ENCODE measurements around the gene SURF4. TPM values are rescaled to one million over a fixed set of nuclear protein-coding genes. Genes with fewer than 3 reads are reported as not detected.

SURF4 gene
- polyA plus RNA-seq, 4 donors: 84.1 to 285 (median 170) TPM

DNA sequence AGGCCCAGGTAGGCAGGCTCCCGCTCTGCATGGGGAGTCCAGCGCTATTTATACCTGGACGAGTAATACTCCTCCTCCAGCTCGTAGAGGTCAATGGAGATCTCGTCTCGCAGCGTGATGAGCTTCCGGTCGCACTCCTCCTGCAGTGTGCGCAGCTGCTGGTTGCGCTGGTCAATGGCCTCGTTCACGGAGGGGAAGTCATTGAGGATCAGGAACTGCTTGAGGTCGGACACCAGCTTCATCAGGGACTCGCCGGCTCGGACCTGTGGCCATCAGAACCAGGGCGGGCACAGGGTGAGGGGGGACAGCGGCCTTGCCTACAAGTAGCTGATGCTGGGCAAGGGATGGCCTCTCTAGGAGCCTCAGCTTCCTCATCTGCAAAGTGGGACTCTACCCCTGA is 31.8 kb downstream of the SURF4 start:
- Histone ChIP-seq H3K4me1 (ENCODE audit: control insufficient read depth in 3 of 3, insufficient read depth in 2 of 3, low read depth in 1 of 3, low read length in 2 of 3) (peaks cover 0 to 10% (median 6%) of the 10 kb centered on the region in 3 donors), H3K27ac (ENCODE audit: low read depth in 1 of 3, low read length in 2 of 3) (no peak overlapping the region), H3K36me3 (ENCODE audit: control insufficient read depth in 3 of 3, insufficient read depth in 2 of 3, low read depth in 1 of 3, low read length in 3 of 3) (peaks cover 2 to 77% (median 6%) of the 10 kb centered on the region in 3 donors), H3K27me3 (ENCODE audit: control insufficient read depth in 3 of 3, insufficient read depth in 3 of 3, low read length in 3 of 3) (no peaks in the 10 kb centered on the region), H3K4me3 (ENCODE audit: low read depth in 1 of 3, low read length in 3 of 3) (no peak overlapping the region), H3K9me3 (ENCODE audit: control insufficient read depth in 2 of 2, insufficient read depth in 1 of 2, low read depth in 1 of 2, low read length in 1 of 2) (no peaks in the 10 kb centered on the region)
- no peak for FAIRE-seq
- DNase-seq: no peak
- 95 to 96% (median 95%) methylated on average over 19 of the region's 19 CpGs for WGBS, 3 donors

GRCh38 chr9:133342570-133342969 is 33.3 kb downstream of the SURF4 start:
- Histone ChIP-seq H3K27me3 (ENCODE audit: control insufficient read depth in 3 of 3, insufficient read depth in 3 of 3, low read length in 3 of 3) (no peaks in the 10 kb centered on the region), H3K36me3 (ENCODE audit: control insufficient read depth in 3 of 3, insufficient read depth in 2 of 3, low read depth in 1 of 3, low read length in 3 of 3) (peaks cover 4 to 78% (median 6%) of the 10 kb centered on the region in 3 donors), H3K9me3 (ENCODE audit: control insufficient read depth in 2 of 2, insufficient read depth in 1 of 2, low read depth in 1 of 2, low read length in 1 of 2) (no peaks in the 10 kb centered on the region), H3K4me3 (ENCODE audit: low read depth in 1 of 3, low read length in 3 of 3) (no peak overlapping the region), H3K4me1 (ENCODE audit: control insufficient read depth in 3 of 3, insufficient read depth in 2 of 3, low read depth in 1 of 3, low read length in 2 of 3) (peaks cover 0 to 8% (median 6%) of the 10 kb centered on the region in 3 donors), H3K27ac (ENCODE audit: low read depth in 1 of 3, low read length in 2 of 3) (no peak overlapping the region)
- 85 to 86% (median 86%) methylated on average over 11 of the region's 11 CpGs for WGBS, 3 donors
- FAIRE-seq (no peak), DNase-seq (no peak)

DNA sequence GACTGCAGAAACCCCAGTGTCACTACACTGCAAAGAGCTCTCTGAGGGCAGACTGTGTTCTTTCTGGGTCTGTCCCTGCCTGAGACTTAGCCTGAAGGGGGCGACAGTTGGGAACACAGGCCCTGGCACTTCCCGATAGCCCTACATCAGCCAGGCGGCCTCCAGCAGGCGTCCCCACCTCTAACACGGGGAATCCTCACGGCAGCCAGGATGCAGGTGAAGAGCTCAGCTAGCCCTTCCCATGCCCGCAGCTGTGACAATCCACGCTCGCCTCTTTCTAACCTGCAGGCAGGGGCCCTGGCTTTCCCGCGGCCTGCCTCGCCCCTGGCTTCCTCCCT is 33.8 kb downstream of the SURF4 start:
- no peak overlapping the region for H3K27ac ChIP-seq (ENCODE audit: low read depth in 1 of 3, low read length in 2 of 3)
- DNase-seq: no peak
- H3K36me3 ChIP-seq (ENCODE audit: control insufficient read depth in 3 of 3, insufficient read depth in 2 of 3, low read depth in 1 of 3, low read length in 3 of 3): peaks cover 4 to 78% (median 6%) of the 10 kb centered on the region in 3 donors
- H3K27me3 ChIP-seq (ENCODE audit: control insufficient read depth in 3 of 3, insufficient read depth in 3 of 3, low read length in 3 of 3): no peaks in the 10 kb centered on the region
- FAIRE-seq: no peak
- no peak overlapping the region for H3K4me3 ChIP-seq (ENCODE audit: low read depth in 1 of 3, low read length in 3 of 3)
- H3K4me1 ChIP-seq (ENCODE audit: control insufficient read depth in 3 of 3, insufficient read depth in 2 of 3, low read depth in 1 of 3, low read length in 2 of 3): peaks cover 0 to 8% (median 6%) of the 10 kb centered on the region in 3 donors
- H3K9me3 ChIP-seq (ENCODE audit: control insufficient read depth in 2 of 2, insufficient read depth in 1 of 2, low read depth in 1 of 2, low read length in 1 of 2): no peaks in the 10 kb centered on the region
- 78 to 87% (median 81%) methylated on average over 12 of the region's 12 CpGs for WGBS, 3 donors

GRCh38 chr9:133341369-133342068 is 34.3 kb downstream of the SURF4 start:
- Histone ChIP-seq H3K9me3 (ENCODE audit: control insufficient read depth in 2 of 2, insufficient read depth in 1 of 2, low read depth in 1 of 2, low read length in 1 of 2) (no peaks in the 10 kb centered on the region), H3K4me3 (ENCODE audit: low read depth in 1 of 3, low read length in 3 of 3) (no peak overlapping the region), H3K4me1 (ENCODE audit: control insufficient read depth in 3 of 3, insufficient read depth in 2 of 3, low read depth in 1 of 3, low read length in 2 of 3) (peaks cover 0 to 5% (median 2%) of the 10 kb centered on the region in 3 donors), H3K27me3 (ENCODE audit: control insufficient read depth in 3 of 3, insufficient read depth in 3 of 3, low read length in 3 of 3) (no peaks in the 10 kb centered on the region), H3K36me3 (ENCODE audit: control insufficient read depth in 3 of 3, insufficient read depth in 2 of 3, low read depth in 1 of 3, low read length in 3 of 3) (peaks cover 4 to 77% (median 6%) of the 10 kb centered on the region in 3 donors), H3K27ac (ENCODE audit: low read depth in 1 of 3, low read length in 2 of 3) (peak overlapping the region in 1 of 3 donors; percentile 17)
- FAIRE-seq (no peak), DNase-seq (no peak)
- 87 to 89% (median 88%) methylated on average over 14 to 15 of the region's 15 CpGs for WGBS, 3 donors

GRCh38 chr9:133340916-133341315 is 34.9 kb downstream of the SURF4 start:
- H3K36me3 ChIP-seq (ENCODE audit: control insufficient read depth in 3 of 3, insufficient read depth in 2 of 3, low read depth in 1 of 3, low read length in 3 of 3): peaks cover 4 to 71% (median 6%) of the 10 kb centered on the region in 3 donors
- H3K9me3 ChIP-seq (ENCODE audit: control insufficient read depth in 2 of 2, insufficient read depth in 1 of 2, low read depth in 1 of 2, low read length in 1 of 2): no peaks in the 10 kb centered on the region
- no peak overlapping the region for H3K4me3 ChIP-seq (ENCODE audit: low read depth in 1 of 3, low read length in 3 of 3)
- WGBS, 3 donors: 87 to 92% (median 89%) methylated on average over 13 of the region's 13 CpGs
- no peaks in the 10 kb centered on the region for H3K27me3 ChIP-seq (ENCODE audit: control insufficient read depth in 3 of 3, insufficient read depth in 3 of 3, low read length in 3 of 3)
- H3K4me1 ChIP-seq (ENCODE audit: control insufficient read depth in 3 of 3, insufficient read depth in 2 of 3, low read depth in 1 of 3, low read length in 2 of 3): no peaks in the 10 kb centered on the region
- DNase-seq: no peak
- no peak for FAIRE-seq
- H3K27ac ChIP-seq (ENCODE audit: low read depth in 1 of 3, low read length in 2 of 3): no peak overlapping the region

GRCh38 chr9:133340256-133340655 is 35.6 kb downstream of the SURF4 start:
- no peak overlapping the region for H3K4me3 ChIP-seq (ENCODE audit: low read depth in 1 of 3, low read length in 3 of 3)
- peaks cover 4 to 64% (median 4%) of the 10 kb centered on the region in 3 donors for H3K36me3 ChIP-seq (ENCODE audit: control insufficient read depth in 3 of 3, insufficient read depth in 2 of 3, low read depth in 1 of 3, low read length in 3 of 3)
- H3K27ac ChIP-seq (ENCODE audit: low read depth in 1 of 3, low read length in 2 of 3): peak overlapping the region in 1 of 3 donors; percentile 3
- WGBS, 3 donors: 63 to 90% (median 72%) methylated on average over 3 of the region's 3 CpGs
- DNase-seq: no peak
- H3K27me3 ChIP-seq (ENCODE audit: control insufficient read depth in 3 of 3, insufficient read depth in 3 of 3, low read length in 3 of 3): no peaks in the 10 kb centered on the region
- no peaks in the 10 kb centered on the region for H3K4me1 ChIP-seq (ENCODE audit: control insufficient read depth in 3 of 3, insufficient read depth in 2 of 3, low read depth in 1 of 3, low read length in 2 of 3)
- H3K9me3 ChIP-seq (ENCODE audit: control insufficient read depth in 2 of 2, insufficient read depth in 1 of 2, low read depth in 1 of 2, low read length in 1 of 2): no peaks in the 10 kb centered on the region
- FAIRE-seq: no peak

GRCh38 chr9:133339641-133340040 is 36.2 kb downstream of the SURF4 start:
- Histone ChIP-seq H3K36me3 (ENCODE audit: control insufficient read depth in 3 of 3, insufficient read depth in 2 of 3, low read depth in 1 of 3, low read length in 3 of 3) (peaks cover 4 to 60% (median 4%) of the 10 kb centered on the region in 3 donors), H3K4me3 (ENCODE audit: low read depth in 1 of 3, low read length in 3 of 3) (no peak overlapping the region), H3K4me1 (ENCODE audit: control insufficient read depth in 3 of 3, insufficient read depth in 2 of 3, low read depth in 1 of 3, low read length in 2 of 3) (peaks cover 0 to 5% (median 3%) of the 10 kb centered on the region in 3 donors), H3K27me3 (ENCODE audit: control insufficient read depth in 3 of 3, insufficient read depth in 3 of 3, low read length in 3 of 3) (no peaks in the 10 kb centered on the region), H3K27ac (ENCODE audit: low read depth in 1 of 3, low read length in 2 of 3) (no peak overlapping the region), H3K9me3 (ENCODE audit: control insufficient read depth in 2 of 2, insufficient read depth in 1 of 2, low read depth in 1 of 2, low read length in 1 of 2) (no peaks in the 10 kb centered on the region)
- FAIRE-seq (no peak), DNase-seq (no peak)
- 87 to 89% (median 88%) methylated on average over 5 of the region's 5 CpGs for WGBS, 3 donors

GRCh38 chr9:133335924-133336811 is 39.7 kb downstream of the SURF4 start, which contains the start of gene SURF6:
SURF6 (minus strand) TSS chr9:133336188; CDS start chr9:133336132, 56 bp downstream.
- Histone ChIP-seq H3K27me3 (ENCODE audit: control insufficient read depth in 3 of 3, insufficient read depth in 3 of 3, low read length in 3 of 3) (no peaks in the 10 kb centered on the region), H3K27ac (ENCODE audit: low read depth in 1 of 3, low read length in 2 of 3) (peak within 1 kb of the TSS; percentile 71 to 88 (median 74)), H3K36me3 (ENCODE audit: control insufficient read depth in 3 of 3, insufficient read depth in 2 of 3, low read depth in 1 of 3, low read length in 3 of 3) (peaks cover 18 to 59% (median 22%) of the 10 kb centered on the region in 3 donors), H3K9me3 (ENCODE audit: control insufficient read depth in 2 of 2, insufficient read depth in 1 of 2, low read depth in 1 of 2, low read length in 1 of 2) (no peaks in the 10 kb centered on the region), H3K4me3 (ENCODE audit: low read depth in 1 of 3, low read length in 3 of 3) (peak within 1 kb of the TSS; percentile 82 to 100 (median 89)), H3K4me1 (ENCODE audit: control insufficient read depth in 3 of 3, insufficient read depth in 2 of 3, low read depth in 1 of 3, low read length in 2 of 3) (peaks cover 3 to 20% (median 6%) of the 10 kb centered on the region in 3 donors)
- no peak for FAIRE-seq
- 5 to 6% (median 6%) methylated on average over 69 to 70 of the region's 70 CpGs for WGBS, 3 donors
- peak; percentile 94 to 97 for DNase-seq
